ENCODE data around the gene BCAR3.

- TF ChIP-seq CTCF (IDR thresholded peaks at IDR 0.05) (no peak), NR3C1 (IDR thresholded peaks at IDR 0.05) (no peak), REST (IDR thresholded peaks at IDR 0.05) (no peak), RAD21 (conservative IDR thresholded peaks at IDR 0.05 in 1 of 2, IDR thresholded peaks at IDR 0.05 in 1 of 2) (no peak), RCOR1 (IDR thresholded peaks at IDR 0.05; ENCODE audit: low read depth, low read length) (no peak), POLR2A (IDR thresholded peaks at IDR 0.05; ENCODE audit: low read length) (no peak)
These were observed 66.6 kb downstream of the BCAR3 start for GRCh38 chr1:93614986-93615581.

All from A549 (cell line).